PC-9 (cell line): ENCODE results near the gene AKAP8L.

Experiments used
- CTCF ChIP-seq: fragments of 200-600 bp; sonication (generic); conservative IDR thresholded peaks from 2 replicates; pipeline ENCODE4 v1.6.1; 2017; ENCODE audit warnings: mixed run types, antibody characterized with exemption, mild to moderate bottlenecking, moderate library complexity
- EZH2 ChIP-seq: fragments of 200-600 bp; sonication (generic); IDR thresholded peaks from 2 replicates; pipeline ENCODE4 v1.8.0; 2017; ENCODE audit warnings: antibody characterized with exemption, low read depth

- TF ChIP-seq CTCF, result no peak
- TF ChIP-seq EZH2, result no peak
Measured at GRCh38 chr19:15403151-15403531, 15.6 kb downstream of the AKAP8L start.
